WTC11 (cell line): ENCODE results near the gene HPS1. TPM values are rescaled to one million over a fixed set of nuclear protein-coding genes. Genes with fewer than 3 reads are reported as not detected.

ENCODE experiments used
- ETV6 ChIP-seq: sonication (generic); formaldehyde crosslinking; IDR thresholded peaks from 2 replicates; pipeline ENCODE4 v1.8.1; 2022; ENCODE audit warnings: mild to moderate bottlenecking, missing genetic modification reagents
- GABPB1 ChIP-seq: sonication (generic); formaldehyde crosslinking; IDR thresholded peaks from 2 replicates; pipeline ENCODE4 v1.8.1; 2023; ENCODE audit warnings: mild to moderate bottlenecking, missing genetic modification reagents
- HMGA2 ChIP-seq: fragments of 250-450 bp; sonication (Bioruptor Pico); IDR thresholded peaks from 2 replicates; pipeline ENCODE4 v1.4.0; 2021; ENCODE audit warnings: mild to moderate bottlenecking, moderate library complexity
- IRF2 ChIP-seq: sonication (generic); formaldehyde crosslinking; IDR thresholded peaks from 2 replicates; pipeline ENCODE4 v1.8.0; 2022; ENCODE audit warnings: low read depth, missing genetic modification reagents, borderline replicate concordance
- MXD4 ChIP-seq: fragments of 250-450 bp; sonication (Bioruptor Pico); IDR thresholded peaks from 2 replicates; pipeline ENCODE4 v1.8.0; 2021; ENCODE audit warnings: mild to moderate bottlenecking, moderate library complexity, borderline replicate concordance
- NFATC4 ChIP-seq: fragments of 250-450 bp; sonication (Bioruptor Pico); IDR thresholded peaks from 2 replicates; pipeline ENCODE4 v1.9.0; 2021; ENCODE audit warnings: mild to moderate bottlenecking
- NR1H2 ChIP-seq: sonication (generic); formaldehyde crosslinking; IDR thresholded peaks from 2 replicates; pipeline ENCODE4 v1.9.0; 2021; ENCODE audit warnings: mild to moderate bottlenecking, moderate library complexity, missing genetic modification reagents
- RORB ChIP-seq: fragments of 250-450 bp; sonication (Bioruptor Pico); IDR thresholded peaks from 2 replicates; pipeline ENCODE4 v1.9.0; 2021; ENCODE audit warnings: mild to moderate bottlenecking
- TEAD1 ChIP-seq: sonication (generic); formaldehyde crosslinking; IDR thresholded peaks from 2 replicates; pipeline ENCODE4 v1.8.0; 2022; ENCODE audit warnings: mild to moderate bottlenecking, missing genetic modification reagents
- ZNF219 ChIP-seq: sonication (generic); formaldehyde crosslinking; IDR thresholded peaks from 2 replicates; pipeline ENCODE4 v1.8.0; 2023; ENCODE audit warnings: missing genetic modification reagents, mild to moderate bottlenecking, borderline replicate concordance
- ZNF232 ChIP-seq: sonication (generic); formaldehyde crosslinking; IDR thresholded peaks from 2 replicates; pipeline ENCODE4 v1.8.0; 2022; ENCODE audit warnings: mild to moderate bottlenecking, missing genetic modification reagents
- ZNF317 ChIP-seq: sonication (generic); formaldehyde crosslinking; IDR thresholded peaks from 2 replicates; pipeline ENCODE4 v1.8.1; 2023; ENCODE audit warnings: low read depth, mild to moderate bottlenecking, moderate library complexity, missing genetic modification reagents, borderline replicate concordance
- ZNF396 ChIP-seq: fragments of 250-450 bp; sonication (Bioruptor Pico); IDR thresholded peaks from 2 replicates; pipeline ENCODE4 v1.8.0; 2021; ENCODE audit warnings: mild to moderate bottlenecking, moderate library complexity, borderline replicate concordance
- total RNA-seq: library from RNA; stranded (reverse); gene quantifications from 3 replicates; pipeline ENCODE4 v1.2.3, GENCODE V29; 2021
- TF ChIP-seq, protein P1 (sequence below): sonication (generic); formaldehyde crosslinking; IDR thresholded peaks from 2 replicates; pipeline ENCODE4 v1.8.1; 2022; ENCODE audit warnings: mild to moderate bottlenecking, missing genetic modification reagents, moderate library complexity, borderline replicate concordance
- TF ChIP-seq, protein P2 (sequence below): sonication (generic); formaldehyde crosslinking; IDR thresholded peaks from 2 replicates; pipeline ENCODE4 v1.8.0; 2022; ENCODE audit warnings: missing genetic modification reagents
- TF ChIP-seq, protein P3 (sequence below): sonication (generic); formaldehyde crosslinking; IDR thresholded peaks from 2 replicates; pipeline ENCODE4 v1.8.0; 2023; ENCODE audit warnings: missing genetic modification reagents
- TF ChIP-seq, protein P4 (sequence below): fragments of 250-450 bp; sonication (Bioruptor Pico); conservative IDR thresholded peaks from 2 replicates; pipeline ENCODE4 v1.9.0; 2021; ENCODE audit warnings: mild to moderate bottlenecking
- TF ChIP-seq, protein P5 (sequence below): sonication (generic); formaldehyde crosslinking; IDR thresholded peaks from 2 replicates; pipeline ENCODE4 v1.8.0; 2022; ENCODE audit warnings: mild to moderate bottlenecking, missing genetic modification reagents
- TF ChIP-seq, protein P6 (sequence below): fragments of 250-450 bp; sonication (Bioruptor Pico); IDR thresholded peaks from 2 replicates; pipeline ENCODE4 v1.9.0; 2021; ENCODE audit warnings: mild to moderate bottlenecking
- TF ChIP-seq, protein P7 (sequence below): sonication (generic); formaldehyde crosslinking; IDR thresholded peaks from 2 replicates; pipeline ENCODE4 v1.8.1; 2023; ENCODE audit warnings: mild to moderate bottlenecking, missing genetic modification reagents, moderate library complexity
- TF ChIP-seq, protein P8 (sequence below): sonication (generic); formaldehyde crosslinking; IDR thresholded peaks from 2 replicates; pipeline ENCODE4 v1.8.0; 2022; ENCODE audit warnings: mild to moderate bottlenecking, missing genetic modification reagents
- TF ChIP-seq, protein P9 (sequence below): fragments of 250-450 bp; sonication (Bioruptor Pico); IDR thresholded peaks from 2 replicates; pipeline ENCODE4 v1.8.0; 2021; ENCODE audit warnings: mild to moderate bottlenecking
- TF ChIP-seq, protein P10 (sequence below): sonication (generic); formaldehyde crosslinking; IDR thresholded peaks from 2 replicates; pipeline ENCODE4 v1.8.1; 2023; ENCODE audit warnings: mild to moderate bottlenecking, moderate library complexity, missing genetic modification reagents

Gene HPS1
- total RNA-seq, 1 experiment from 2014 or later, result 49.3 TPM

DNA sequence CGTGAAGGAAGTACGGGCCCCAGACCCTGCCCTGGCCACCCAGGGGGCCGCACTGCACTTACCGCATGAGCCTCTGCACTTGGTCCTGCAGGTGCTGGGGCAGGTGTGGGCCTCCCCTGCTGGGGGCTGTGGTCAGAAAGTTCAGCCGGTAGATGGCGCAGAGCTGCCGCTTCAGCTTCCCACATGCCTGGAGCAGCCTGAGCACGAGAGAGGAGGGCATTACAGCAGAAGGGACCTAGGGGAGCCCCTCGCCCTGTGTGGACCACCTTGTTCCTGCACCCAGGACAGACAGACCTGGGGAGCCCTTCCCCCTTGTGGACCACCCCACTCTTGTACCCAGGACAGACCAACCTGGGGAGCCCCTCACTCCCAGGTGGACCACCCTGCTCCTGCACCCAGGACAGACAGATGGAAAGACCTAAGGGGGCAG is 23.0 kb downstream of the HPS1 start (continued):
- TF ChIP-seq ZNF396 (no peak), ZNF232 (CRISPR knock-in tag) (peak; percentile 59; the same call in 1 of the 2 replicates), NFATC4 (CRISPR knock-in tag) (no peak), MXD4 (CRISPR knock-in tag) (no peak), IRF2 (CRISPR knock-in tag) (no peak), RORB (CRISPR knock-in tag) (no peak), HMGA2 (no peak), ZNF317 (no peak), NR1H2 (no peak), GABPB1 (no peak), TEAD1 (CRISPR knock-in tag) (no peak), ETV6 (CRISPR knock-in tag) (no peak), ZNF219 (CRISPR knock-in tag) (no peak)
- TF ChIP-seq, protein P1, sequence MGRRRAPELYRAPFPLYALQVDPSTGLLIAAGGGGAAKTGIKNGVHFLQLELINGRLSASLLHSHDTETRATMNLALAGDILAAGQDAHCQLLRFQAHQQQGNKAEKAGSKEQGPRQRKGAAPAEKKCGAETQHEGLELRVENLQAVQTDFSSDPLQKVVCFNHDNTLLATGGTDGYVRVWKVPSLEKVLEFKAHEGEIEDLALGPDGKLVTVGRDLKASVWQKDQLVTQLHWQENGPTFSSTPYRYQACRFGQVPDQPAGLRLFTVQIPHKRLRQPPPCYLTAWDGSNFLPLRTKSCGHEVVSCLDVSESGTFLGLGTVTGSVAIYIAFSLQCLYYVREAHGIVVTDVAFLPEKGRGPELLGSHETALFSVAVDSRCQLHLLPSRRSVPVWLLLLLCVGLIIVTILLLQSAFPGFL (CRISPR knock-in tag), result no peak
- TF ChIP-seq, protein P2, sequence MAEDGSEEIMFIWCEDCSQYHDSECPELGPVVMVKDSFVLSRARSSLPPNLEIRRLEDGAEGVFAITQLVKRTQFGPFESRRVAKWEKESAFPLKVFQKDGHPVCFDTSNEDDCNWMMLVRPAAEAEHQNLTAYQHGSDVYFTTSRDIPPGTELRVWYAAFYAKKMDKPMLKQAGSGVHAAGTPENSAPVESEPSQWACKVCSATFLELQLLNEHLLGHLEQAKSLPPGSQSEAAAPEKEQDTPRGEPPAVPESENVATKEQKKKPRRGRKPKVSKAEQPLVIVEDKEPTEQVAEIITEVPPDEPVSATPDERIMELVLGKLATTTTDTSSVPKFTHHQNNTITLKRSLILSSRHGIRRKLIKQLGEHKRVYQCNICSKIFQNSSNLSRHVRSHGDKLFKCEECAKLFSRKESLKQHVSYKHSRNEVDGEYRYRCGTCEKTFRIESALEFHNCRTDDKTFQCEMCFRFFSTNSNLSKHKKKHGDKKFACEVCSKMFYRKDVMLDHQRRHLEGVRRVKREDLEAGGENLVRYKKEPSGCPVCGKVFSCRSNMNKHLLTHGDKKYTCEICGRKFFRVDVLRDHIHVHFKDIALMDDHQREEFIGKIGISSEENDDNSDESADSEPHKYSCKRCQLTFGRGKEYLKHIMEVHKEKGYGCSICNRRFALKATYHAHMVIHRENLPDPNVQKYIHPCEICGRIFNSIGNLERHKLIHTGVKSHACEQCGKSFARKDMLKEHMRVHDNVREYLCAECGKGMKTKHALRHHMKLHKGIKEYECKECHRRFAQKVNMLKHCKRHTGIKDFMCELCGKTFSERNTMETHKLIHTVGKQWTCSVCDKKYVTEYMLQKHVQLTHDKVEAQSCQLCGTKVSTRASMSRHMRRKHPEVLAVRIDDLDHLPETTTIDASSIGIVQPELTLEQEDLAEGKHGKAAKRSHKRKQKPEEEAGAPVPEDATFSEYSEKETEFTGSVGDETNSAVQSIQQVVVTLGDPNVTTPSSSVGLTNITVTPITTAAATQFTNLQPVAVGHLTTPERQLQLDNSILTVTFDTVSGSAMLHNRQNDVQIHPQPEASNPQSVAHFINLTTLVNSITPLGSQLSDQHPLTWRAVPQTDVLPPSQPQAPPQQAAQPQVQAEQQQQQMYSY, result no peak
- TF ChIP-seq, protein P3, sequence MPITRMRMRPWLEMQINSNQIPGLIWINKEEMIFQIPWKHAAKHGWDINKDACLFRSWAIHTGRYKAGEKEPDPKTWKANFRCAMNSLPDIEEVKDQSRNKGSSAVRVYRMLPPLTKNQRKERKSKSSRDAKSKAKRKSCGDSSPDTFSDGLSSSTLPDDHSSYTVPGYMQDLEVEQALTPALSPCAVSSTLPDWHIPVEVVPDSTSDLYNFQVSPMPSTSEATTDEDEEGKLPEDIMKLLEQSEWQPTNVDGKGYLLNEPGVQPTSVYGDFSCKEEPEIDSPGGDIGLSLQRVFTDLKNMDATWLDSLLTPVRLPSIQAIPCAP (CRISPR knock-in tag), result no peak
- TF ChIP-seq, protein P4, sequence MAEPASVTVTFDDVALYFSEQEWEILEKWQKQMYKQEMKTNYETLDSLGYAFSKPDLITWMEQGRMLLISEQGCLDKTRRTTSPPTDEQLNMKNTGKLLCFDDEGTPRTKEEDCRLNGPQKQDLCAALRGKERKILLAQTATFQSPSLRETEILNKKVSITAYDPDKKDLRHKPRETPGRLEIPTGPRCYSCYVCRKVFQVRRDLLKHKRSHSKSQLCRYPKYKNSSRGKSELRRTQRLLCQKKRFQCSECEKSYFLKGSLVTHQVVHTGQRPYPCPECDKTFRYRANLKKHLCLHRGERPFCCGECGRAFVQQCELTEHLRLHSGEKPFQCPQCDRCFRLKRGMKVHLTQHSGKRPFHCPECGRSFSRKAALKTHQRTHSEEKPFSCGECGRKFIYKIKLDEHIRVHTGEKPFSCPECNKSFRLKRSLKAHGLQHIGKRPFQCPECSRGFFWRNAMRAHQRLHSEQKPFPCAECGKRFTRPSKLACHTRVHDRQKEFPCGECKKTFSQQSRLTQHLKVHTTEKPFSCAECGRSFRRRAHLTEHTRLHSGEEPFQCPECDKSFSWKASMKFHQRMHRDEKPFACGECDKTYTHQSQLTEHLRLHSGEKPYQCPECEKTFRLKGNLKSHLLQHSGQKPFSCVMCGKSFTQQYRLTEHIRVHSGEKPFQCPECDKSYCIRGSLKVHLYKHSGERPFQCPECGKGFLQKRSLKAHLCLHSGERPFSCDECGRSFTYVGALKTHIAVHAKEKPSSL (CRISPR knock-in tag), result no peak
- TF ChIP-seq, protein P5, sequence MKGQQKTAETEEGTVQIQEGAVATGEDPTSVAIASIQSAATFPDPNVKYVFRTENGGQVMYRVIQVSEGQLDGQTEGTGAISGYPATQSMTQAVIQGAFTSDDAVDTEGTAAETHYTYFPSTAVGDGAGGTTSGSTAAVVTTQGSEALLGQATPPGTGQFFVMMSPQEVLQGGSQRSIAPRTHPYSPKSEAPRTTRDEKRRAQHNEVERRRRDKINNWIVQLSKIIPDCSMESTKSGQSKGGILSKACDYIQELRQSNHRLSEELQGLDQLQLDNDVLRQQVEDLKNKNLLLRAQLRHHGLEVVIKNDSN, result no peak
- TF ChIP-seq, protein P6, sequence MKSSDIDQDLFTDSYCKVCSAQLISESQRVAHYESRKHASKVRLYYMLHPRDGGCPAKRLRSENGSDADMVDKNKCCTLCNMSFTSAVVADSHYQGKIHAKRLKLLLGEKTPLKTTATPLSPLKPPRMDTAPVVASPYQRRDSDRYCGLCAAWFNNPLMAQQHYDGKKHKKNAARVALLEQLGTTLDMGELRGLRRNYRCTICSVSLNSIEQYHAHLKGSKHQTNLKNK (CRISPR knock-in tag), result no peak
- TF ChIP-seq, protein P7, sequence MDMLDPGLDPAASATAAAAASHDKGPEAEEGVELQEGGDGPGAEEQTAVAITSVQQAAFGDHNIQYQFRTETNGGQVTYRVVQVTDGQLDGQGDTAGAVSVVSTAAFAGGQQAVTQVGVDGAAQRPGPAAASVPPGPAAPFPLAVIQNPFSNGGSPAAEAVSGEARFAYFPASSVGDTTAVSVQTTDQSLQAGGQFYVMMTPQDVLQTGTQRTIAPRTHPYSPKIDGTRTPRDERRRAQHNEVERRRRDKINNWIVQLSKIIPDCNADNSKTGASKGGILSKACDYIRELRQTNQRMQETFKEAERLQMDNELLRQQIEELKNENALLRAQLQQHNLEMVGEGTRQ, result no peak
- TF ChIP-seq, protein P8, sequence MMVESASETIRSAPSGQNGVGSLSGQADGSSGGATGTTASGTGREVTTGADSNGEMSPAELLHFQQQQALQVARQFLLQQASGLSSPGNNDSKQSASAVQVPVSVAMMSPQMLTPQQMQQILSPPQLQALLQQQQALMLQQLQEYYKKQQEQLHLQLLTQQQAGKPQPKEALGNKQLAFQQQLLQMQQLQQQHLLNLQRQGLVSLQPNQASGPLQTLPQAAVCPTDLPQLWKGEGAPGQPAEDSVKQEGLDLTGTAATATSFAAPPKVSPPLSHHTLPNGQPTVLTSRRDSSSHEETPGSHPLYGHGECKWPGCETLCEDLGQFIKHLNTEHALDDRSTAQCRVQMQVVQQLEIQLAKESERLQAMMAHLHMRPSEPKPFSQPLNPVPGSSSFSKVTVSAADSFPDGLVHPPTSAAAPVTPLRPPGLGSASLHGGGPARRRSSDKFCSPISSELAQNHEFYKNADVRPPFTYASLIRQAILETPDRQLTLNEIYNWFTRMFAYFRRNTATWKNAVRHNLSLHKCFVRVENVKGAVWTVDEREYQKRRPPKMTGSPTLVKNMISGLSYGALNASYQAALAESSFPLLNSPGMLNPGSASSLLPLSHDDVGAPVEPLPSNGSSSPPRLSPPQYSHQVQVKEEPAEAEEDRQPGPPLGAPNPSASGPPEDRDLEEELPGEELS (CRISPR knock-in tag), result no peak
- TF ChIP-seq, protein P9, sequence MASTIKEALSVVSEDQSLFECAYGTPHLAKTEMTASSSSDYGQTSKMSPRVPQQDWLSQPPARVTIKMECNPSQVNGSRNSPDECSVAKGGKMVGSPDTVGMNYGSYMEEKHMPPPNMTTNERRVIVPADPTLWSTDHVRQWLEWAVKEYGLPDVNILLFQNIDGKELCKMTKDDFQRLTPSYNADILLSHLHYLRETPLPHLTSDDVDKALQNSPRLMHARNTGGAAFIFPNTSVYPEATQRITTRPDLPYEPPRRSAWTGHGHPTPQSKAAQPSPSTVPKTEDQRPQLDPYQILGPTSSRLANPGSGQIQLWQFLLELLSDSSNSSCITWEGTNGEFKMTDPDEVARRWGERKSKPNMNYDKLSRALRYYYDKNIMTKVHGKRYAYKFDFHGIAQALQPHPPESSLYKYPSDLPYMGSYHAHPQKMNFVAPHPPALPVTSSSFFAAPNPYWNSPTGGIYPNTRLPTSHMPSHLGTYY, result no peak
- TF ChIP-seq, protein P10, sequence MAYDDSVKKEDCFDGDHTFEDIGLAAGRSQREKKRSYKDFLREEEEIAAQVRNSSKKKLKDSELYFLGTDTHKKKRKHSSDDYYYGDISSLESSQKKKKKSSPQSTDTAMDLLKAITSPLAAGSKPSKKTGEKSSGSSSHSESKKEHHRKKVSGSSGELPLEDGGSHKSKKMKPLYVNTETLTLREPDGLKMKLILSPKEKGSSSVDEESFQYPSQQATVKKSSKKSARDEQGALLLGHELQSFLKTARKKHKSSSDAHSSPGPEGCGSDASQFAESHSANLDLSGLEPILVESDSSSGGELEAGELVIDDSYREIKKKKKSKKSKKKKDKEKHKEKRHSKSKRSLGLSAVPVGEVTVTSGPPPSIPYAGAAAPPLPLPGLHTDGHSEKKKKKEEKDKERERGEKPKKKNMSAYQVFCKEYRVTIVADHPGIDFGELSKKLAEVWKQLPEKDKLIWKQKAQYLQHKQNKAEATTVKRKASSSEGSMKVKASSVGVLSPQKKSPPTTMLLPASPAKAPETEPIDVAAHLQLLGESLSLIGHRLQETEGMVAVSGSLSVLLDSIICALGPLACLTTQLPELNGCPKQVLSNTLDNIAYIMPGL (CRISPR knock-in tag), result 0 out of 2 replicates have a peak, but pooled peaks have one; percentile 53
